Keratinocyte (primary cell): ENCODE results near the gene MTFMT.

ENCODE experiments used
- EZH2 ChIP-seq: IDR thresholded peaks from one replicate; pipeline ENCODE4 v1.6.1; 2012; ENCODE audit warnings: inconsistent platforms, mild to moderate bottlenecking, low read length, moderate library complexity
- TF ChIP-seq, protein P1 (sequence below), 3 experiments: IDR thresholded peaks in 1 of 3; conservative IDR thresholded peaks in 1 of 3; optimal IDR thresholded peaks in 1 of 3; 2 replicates in 2 of 3; 3 replicates in 1 of 3; pipeline versions ENCODE3 to v1.5.1; 2011; ENCODE audit warnings: low read length in 3 of 3, mild to moderate bottlenecking in 3 of 3, moderate library complexity in 2 of 3, control low read depth in 1 of 3, inconsistent platforms in 1 of 3; ENCODE audit not compliant: insufficient read depth in 2 of 3; ENCODE audit errors: extremely low read depth in 1 of 3

- TF ChIP-seq, protein P1, sequence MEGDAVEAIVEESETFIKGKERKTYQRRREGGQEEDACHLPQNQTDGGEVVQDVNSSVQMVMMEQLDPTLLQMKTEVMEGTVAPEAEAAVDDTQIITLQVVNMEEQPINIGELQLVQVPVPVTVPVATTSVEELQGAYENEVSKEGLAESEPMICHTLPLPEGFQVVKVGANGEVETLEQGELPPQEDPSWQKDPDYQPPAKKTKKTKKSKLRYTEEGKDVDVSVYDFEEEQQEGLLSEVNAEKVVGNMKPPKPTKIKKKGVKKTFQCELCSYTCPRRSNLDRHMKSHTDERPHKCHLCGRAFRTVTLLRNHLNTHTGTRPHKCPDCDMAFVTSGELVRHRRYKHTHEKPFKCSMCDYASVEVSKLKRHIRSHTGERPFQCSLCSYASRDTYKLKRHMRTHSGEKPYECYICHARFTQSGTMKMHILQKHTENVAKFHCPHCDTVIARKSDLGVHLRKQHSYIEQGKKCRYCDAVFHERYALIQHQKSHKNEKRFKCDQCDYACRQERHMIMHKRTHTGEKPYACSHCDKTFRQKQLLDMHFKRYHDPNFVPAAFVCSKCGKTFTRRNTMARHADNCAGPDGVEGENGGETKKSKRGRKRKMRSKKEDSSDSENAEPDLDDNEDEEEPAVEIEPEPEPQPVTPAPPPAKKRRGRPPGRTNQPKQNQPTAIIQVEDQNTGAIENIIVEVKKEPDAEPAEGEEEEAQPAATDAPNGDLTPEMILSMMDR (optimal IDR thresholded peaks at IDR 0.05 in 1 of 3, IDR thresholded peaks at IDR 0.05 in 1 of 3, conservative IDR thresholded peaks at IDR 0.05 in 1 of 3; ENCODE audit: extremely low read depth in 1 of 3, insufficient read depth in 2 of 3, low read length in 3 of 3): no peak
- no peak for TF ChIP-seq EZH2
Measured at GRCh38 chr15:65042776-65043327, 13.4 kb upstream of the MTFMT start.
